OCI-LY3 (cell line): ENCODE data around the gene H1-8.

Experiments used
- EZH2phosphoT487 ChIP-seq: fragments of 200-600 bp; shearing (Covaris generic); IDR thresholded peaks from 2 replicates; pipeline ENCODE4 v1.6.1; 2018; ENCODE audit warnings: antibody characterized with exemption, mixed run types, low read depth
- TF ChIP-seq, protein P1 (sequence below): fragments of 200-600, 300-600 bp; sonication (generic); IDR thresholded peaks from 2 replicates; pipeline ENCODE4 v1.5.1; 2014; ENCODE audit warnings: antibody characterized with exemption, low read length, low read depth

- no peak for TF ChIP-seq EZH2phosphoT487
- TF ChIP-seq, protein P1, sequence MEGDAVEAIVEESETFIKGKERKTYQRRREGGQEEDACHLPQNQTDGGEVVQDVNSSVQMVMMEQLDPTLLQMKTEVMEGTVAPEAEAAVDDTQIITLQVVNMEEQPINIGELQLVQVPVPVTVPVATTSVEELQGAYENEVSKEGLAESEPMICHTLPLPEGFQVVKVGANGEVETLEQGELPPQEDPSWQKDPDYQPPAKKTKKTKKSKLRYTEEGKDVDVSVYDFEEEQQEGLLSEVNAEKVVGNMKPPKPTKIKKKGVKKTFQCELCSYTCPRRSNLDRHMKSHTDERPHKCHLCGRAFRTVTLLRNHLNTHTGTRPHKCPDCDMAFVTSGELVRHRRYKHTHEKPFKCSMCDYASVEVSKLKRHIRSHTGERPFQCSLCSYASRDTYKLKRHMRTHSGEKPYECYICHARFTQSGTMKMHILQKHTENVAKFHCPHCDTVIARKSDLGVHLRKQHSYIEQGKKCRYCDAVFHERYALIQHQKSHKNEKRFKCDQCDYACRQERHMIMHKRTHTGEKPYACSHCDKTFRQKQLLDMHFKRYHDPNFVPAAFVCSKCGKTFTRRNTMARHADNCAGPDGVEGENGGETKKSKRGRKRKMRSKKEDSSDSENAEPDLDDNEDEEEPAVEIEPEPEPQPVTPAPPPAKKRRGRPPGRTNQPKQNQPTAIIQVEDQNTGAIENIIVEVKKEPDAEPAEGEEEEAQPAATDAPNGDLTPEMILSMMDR: no peak
Measured at GRCh38 chr3:129556890-129557547, 14.0 kb downstream of the H1-8 start.
